ENCODE measurements around the gene PPIF. TPM values are rescaled to one million over a fixed set of nuclear protein-coding genes. Genes with fewer than 3 reads are reported as not detected.

PPIF gene
- total and polyA plus RNA-seq, 4 donors, result 21.7 to 96.8 (median 39.9) TPM

GRCh38 chr10:79375321-79376077 lies 28.2 kb downstream of the PPIF start:
- Histone ChIP-seq H3K4me3 (no peak overlapping the region), H3K4me1 (ENCODE audit: control insufficient read depth in 5 of 5, insufficient read depth in 5 of 5, low read length in 5 of 5) (peaks cover 6 to 18% (median 11%) of the 10 kb centered on the region in 5 donors), H3K9me3 (ENCODE audit: control insufficient read depth in 4 of 4, insufficient read depth in 3 of 4, low read length in 3 of 4) (peaks cover 0 to 2% (median 0%) of the 10 kb centered on the region in 4 donors), H3K27ac (ENCODE audit: low read depth in 1 of 2, low read length in 1 of 2) (no peak overlapping the region), H3K9ac (ENCODE audit: insufficient read depth in 1 of 2, low read length in 2 of 2) (no peak overlapping the region), H3K27me3 (ENCODE audit: control insufficient read depth in 3 of 3, insufficient read depth in 3 of 3, low read length in 2 of 3) (no peaks in the 10 kb centered on the region), H3K36me3 (ENCODE audit: control insufficient read depth in 4 of 4, insufficient read depth in 4 of 4, low read length in 4 of 4) (no peaks in the 10 kb centered on the region)
- 80% methylated on average over 6 of the region's 6 CpGs for WGBS, 2 donors
- no peak for ATAC-seq (ENCODE audit: insufficient read depth, low FRiP score)
- no peak for TF ChIP-seq CTCF (IDR thresholded peaks at IDR 0.05; ENCODE audit: control extremely low read depth, extremely low read depth)
- no peak for DNase-seq

- no peak for TF ChIP-seq CTCF (IDR thresholded peaks at IDR 0.05; ENCODE audit: control extremely low read depth, extremely low read depth)
- Histone ChIP-seq H3K9me3 (ENCODE audit: control insufficient read depth in 4 of 4, insufficient read depth in 3 of 4, low read length in 3 of 4) (no peaks in the 10 kb centered on the region), H3K4me1 (ENCODE audit: control insufficient read depth in 5 of 5, insufficient read depth in 5 of 5, low read length in 5 of 5) (peaks cover 6 to 24% (median 17%) of the 10 kb centered on the region in 5 donors), H3K27ac (ENCODE audit: low read depth in 1 of 2, low read length in 1 of 2) (no peak overlapping the region), H3K27me3 (ENCODE audit: control insufficient read depth in 3 of 3, insufficient read depth in 3 of 3, low read length in 2 of 3) (no peaks in the 10 kb centered on the region), H3K9ac (ENCODE audit: insufficient read depth in 1 of 2, low read length in 2 of 2) (no peak overlapping the region), H3K4me3 (no peak overlapping the region), H3K36me3 (ENCODE audit: control insufficient read depth in 4 of 4, insufficient read depth in 4 of 4, low read length in 4 of 4) (no peaks in the 10 kb centered on the region)
- WGBS, 2 donors, result 84 to 90% methylated on average over 11 of the region's 11 CpGs
- DNase-seq (no peak), ATAC-seq (ENCODE audit: insufficient read depth, low FRiP score) (no peak)
Measured at GRCh38 chr10:79376078-79376628, 28.9 kb downstream of the PPIF start.

- 95 to 97% methylated on average over 12 of the region's 12 CpGs for WGBS, 2 donors
- no peak for ATAC-seq (ENCODE audit: insufficient read depth, low FRiP score)
Measured at GRCh38 chr10:79376751-79377556, 29.7 kb downstream of the PPIF start.

More at GRCh38 chr10:79376751-79377556, 29.7 kb downstream of the PPIF start:
- TF ChIP-seq CTCF (IDR thresholded peaks at IDR 0.05; ENCODE audit: control extremely low read depth, extremely low read depth), result no peak
- Histone ChIP-seq H3K4me1 (ENCODE audit: control insufficient read depth in 5 of 5, insufficient read depth in 5 of 5, low read length in 5 of 5) (peaks cover 9 to 32% (median 18%) of the 10 kb centered on the region in 5 donors), H3K36me3 (ENCODE audit: control insufficient read depth in 4 of 4, insufficient read depth in 4 of 4, low read length in 4 of 4) (no peaks in the 10 kb centered on the region), H3K9ac (ENCODE audit: insufficient read depth in 1 of 2, low read length in 2 of 2) (no peak overlapping the region), H3K27ac (ENCODE audit: low read depth in 1 of 2, low read length in 1 of 2) (no peak overlapping the region), H3K27me3 (ENCODE audit: control insufficient read depth in 3 of 3, insufficient read depth in 3 of 3, low read length in 2 of 3) (no peaks in the 10 kb centered on the region), H3K9me3 (ENCODE audit: control insufficient read depth in 4 of 4, insufficient read depth in 3 of 4, low read length in 3 of 4) (no peaks in the 10 kb centered on the region), H3K4me3 (no peak overlapping the region)
- no peak for DNase-seq

All from lung (tissue), 12 donors.